Measurements from ENCODE around the gene SCLT1. TPM values are rescaled to one million over a fixed set of nuclear protein-coding genes. Genes with fewer than 3 reads are reported as not detected.

SCLT1 gene
- total RNA-seq, 1 experiment from 2014 or later, result 11.3 TPM

- H3K4me1 Mint-ChIP-seq, result peaks cover 26 to 33% of the 10 kb centered on the region in 2 experiments
- peak overlapping the region in 2 of 3 experiments; percentile 69 to 75; a peak in 4 of 7 replicates for H3K27ac Mint-ChIP-seq
- Histone ChIP-seq H3K4ac (ENCODE audit: low read depth, low read length) (no peak overlapping the region), H3T11ph (ENCODE audit: low read length) (no peak overlapping the region), H4K8ac (replicated peaks; ENCODE audit: insufficient read length, low read depth, low read length) (peak overlapping the region; percentile 55), H2BK15ac (ENCODE audit: low read depth, low read length) (no peak overlapping the region), H2BK20ac (ENCODE audit: low read depth, low read length, poor library complexity, severe bottlenecking) (no peak overlapping the region), H3K23ac (ENCODE audit: insufficient read length, low read depth, low read length) (peak overlapping the region; percentile 3), H3K27me3 (ENCODE audit: insufficient read depth, low read length) (no peaks in the 10 kb centered on the region), H2BK12ac (ENCODE audit: insufficient read length, low read depth, low read length) (no peak overlapping the region), H3K27ac (ENCODE audit: insufficient read length, low read depth, low read length) (peak overlapping the region; percentile 1), H3K56ac (ENCODE audit: insufficient read length, low read depth, low read length) (no peak overlapping the region), H4K91ac (ENCODE audit: insufficient read length, low read depth, low read length) (no peak overlapping the region), H3K4me2 (ENCODE audit: insufficient read depth, insufficient read length, low read length) (no peak overlapping the region), H2AK5ac (ENCODE audit: insufficient read length, low read length) (no peak overlapping the region), H3K9me3 (ENCODE audit: control insufficient read depth, low read depth, low read length) (no peaks in the 10 kb centered on the region), H3K18ac (ENCODE audit: insufficient read length, low read depth, low read length) (no peak overlapping the region), H3K79me1 (ENCODE audit: insufficient read depth, low read depth, low read length, poor library complexity, severe bottlenecking) (peaks cover 3% of the 10 kb centered on the region), H3K79me2 (ENCODE audit: insufficient read depth, low read length) (peaks cover 5% of the 10 kb centered on the region; the same call in 1 of the 2 replicates), H2BK5ac (ENCODE audit: insufficient read length, low read length) (peak overlapping the region; percentile 6), H4K20me1 (ENCODE audit: control insufficient read depth, insufficient read depth, insufficient read length) (peaks cover 5% of the 10 kb centered on the region), H3K14ac (ENCODE audit: insufficient read depth, low read length) (no peak overlapping the region), H2AFZ (ENCODE audit: low read length) (no peak overlapping the region), H3K4me1 (ENCODE audit: insufficient read depth, low read length) (peaks cover 5% of the 10 kb centered on the region; the same call in 1 of the 2 replicates), H2BK120ac (ENCODE audit: low read depth, low read length, poor library complexity, severe bottlenecking) (no peak overlapping the region), H3K9ac (ENCODE audit: extremely low read depth, insufficient read length, low read length) (no peak overlapping the region), H4K5ac (ENCODE audit: insufficient read length, low read depth, low read length) (peak overlapping the region; percentile 33), H3K23me2 (ENCODE audit: insufficient read length, low read depth, low read length, poor library complexity, severe bottlenecking) (no peaks in the 10 kb centered on the region)
- no peaks in the 10 kb centered on the region; a peak in 1 of 5 replicates for H3K9me3 Mint-ChIP-seq
- DNase-seq, result no peak
- peaks cover 79 to 98% (median 95%) of the 10 kb centered on the region in 3 experiments for H3K36me3 Mint-ChIP-seq (ENCODE audit: insufficient read depth in 1 of 3, low read depth in 3 of 3)
- TF ChIP-seq CTCF (conservative IDR thresholded peaks at IDR 0.05), result no peak
- H3K27me3 Mint-ChIP-seq (ENCODE audit: low read depth), result peaks cover 3% of the 10 kb centered on the region; the same call in 1 of the 2 replicates
- H3K4me3 Mint-ChIP-seq, result no peak overlapping the region
- 100% methylated on average over 2 of the region's 18 CpGs for WGBS (ENCODE audit: extremely low coverage, insufficient read length, low lambda C conversion rate)
Observed at GRCh38 chr4:128858879-128859671, 234.3 kb downstream of the SCLT1 start.
